Esophagus muscularis mucosa (tissue), 4 donors: ENCODE measurements around the gene PLPPR1.

Source experiments
- EP300 ChIP-seq: sonication (generic); formaldehyde crosslinking; IDR thresholded peaks from one replicate; pipeline ENCODE4 v1.6.1; 2017; ENCODE audit warnings: antibody characterized with exemption
- POLR2A ChIP-seq: fragments of 450-650 bp; IDR thresholded peaks from one replicate; pipeline ENCODE4 v1.6.1; 2017; ENCODE audit warnings: antibody characterized with exemption, moderate library complexity, mild to moderate bottlenecking, low read depth
- POLR2AphosphoS5 ChIP-seq, 2 donors: sonication (generic); formaldehyde crosslinking; IDR thresholded peaks; one replicate each; pipeline ENCODE4 v1.6.1; 2017; ENCODE audit warnings: antibody characterized with exemption in 2 of 2
- TF ChIP-seq, protein P1 (sequence below), 3 experiments: fragments of 200-600 bp in 2 of 3; fragments of 450-650 bp in 1 of 3; sonication (generic) in 2 of 3; IDR thresholded peaks; one replicate each; pipeline ENCODE4 v1.5.1; 2017 to 2019; ENCODE audit warnings: antibody characterized with exemption in 3 of 3, mild to moderate bottlenecking in 2 of 3, moderate library complexity in 1 of 3

GRCh38 chr9:101184813-101185278 lies 156.3 kb downstream of the PLPPR1 start:
- TF ChIP-seq, protein P1, sequence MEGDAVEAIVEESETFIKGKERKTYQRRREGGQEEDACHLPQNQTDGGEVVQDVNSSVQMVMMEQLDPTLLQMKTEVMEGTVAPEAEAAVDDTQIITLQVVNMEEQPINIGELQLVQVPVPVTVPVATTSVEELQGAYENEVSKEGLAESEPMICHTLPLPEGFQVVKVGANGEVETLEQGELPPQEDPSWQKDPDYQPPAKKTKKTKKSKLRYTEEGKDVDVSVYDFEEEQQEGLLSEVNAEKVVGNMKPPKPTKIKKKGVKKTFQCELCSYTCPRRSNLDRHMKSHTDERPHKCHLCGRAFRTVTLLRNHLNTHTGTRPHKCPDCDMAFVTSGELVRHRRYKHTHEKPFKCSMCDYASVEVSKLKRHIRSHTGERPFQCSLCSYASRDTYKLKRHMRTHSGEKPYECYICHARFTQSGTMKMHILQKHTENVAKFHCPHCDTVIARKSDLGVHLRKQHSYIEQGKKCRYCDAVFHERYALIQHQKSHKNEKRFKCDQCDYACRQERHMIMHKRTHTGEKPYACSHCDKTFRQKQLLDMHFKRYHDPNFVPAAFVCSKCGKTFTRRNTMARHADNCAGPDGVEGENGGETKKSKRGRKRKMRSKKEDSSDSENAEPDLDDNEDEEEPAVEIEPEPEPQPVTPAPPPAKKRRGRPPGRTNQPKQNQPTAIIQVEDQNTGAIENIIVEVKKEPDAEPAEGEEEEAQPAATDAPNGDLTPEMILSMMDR (IDR thresholded peaks at IDR 0.05) = no peak
- TF ChIP-seq EP300 (no peak), POLR2A (no peak), POLR2AphosphoS5 (IDR thresholded peaks at IDR 0.05) (no peak)
